ENCODE data around the gene LEAP2.
"Not testable (repeated sequence)": the region's sequence is repeated elsewhere in the genome, so short reads cannot be mapped to it uniquely, and the experiment has no call there.

Gene LEAP2

GRCh38 chr5:132849347-132849746, 24.1 kb upstream of the LEAP2 start:
- DNase-seq (ENCODE audit: extremely low read depth, insufficient read length) = no peak
- H3K36me3 ChIP-seq (ENCODE audit: control insufficient read depth, insufficient read depth, low read length) = no peaks in the 10 kb centered on the region
- H3K4me3 ChIP-seq (replicated peaks; ENCODE audit: low read depth, low read length) = no peak overlapping the region
- no peaks in the 10 kb centered on the region for H3K27me3 ChIP-seq (replicated peaks; ENCODE audit: control insufficient read depth, insufficient read depth, low read length)
- TF ChIP-seq, protein P1, sequence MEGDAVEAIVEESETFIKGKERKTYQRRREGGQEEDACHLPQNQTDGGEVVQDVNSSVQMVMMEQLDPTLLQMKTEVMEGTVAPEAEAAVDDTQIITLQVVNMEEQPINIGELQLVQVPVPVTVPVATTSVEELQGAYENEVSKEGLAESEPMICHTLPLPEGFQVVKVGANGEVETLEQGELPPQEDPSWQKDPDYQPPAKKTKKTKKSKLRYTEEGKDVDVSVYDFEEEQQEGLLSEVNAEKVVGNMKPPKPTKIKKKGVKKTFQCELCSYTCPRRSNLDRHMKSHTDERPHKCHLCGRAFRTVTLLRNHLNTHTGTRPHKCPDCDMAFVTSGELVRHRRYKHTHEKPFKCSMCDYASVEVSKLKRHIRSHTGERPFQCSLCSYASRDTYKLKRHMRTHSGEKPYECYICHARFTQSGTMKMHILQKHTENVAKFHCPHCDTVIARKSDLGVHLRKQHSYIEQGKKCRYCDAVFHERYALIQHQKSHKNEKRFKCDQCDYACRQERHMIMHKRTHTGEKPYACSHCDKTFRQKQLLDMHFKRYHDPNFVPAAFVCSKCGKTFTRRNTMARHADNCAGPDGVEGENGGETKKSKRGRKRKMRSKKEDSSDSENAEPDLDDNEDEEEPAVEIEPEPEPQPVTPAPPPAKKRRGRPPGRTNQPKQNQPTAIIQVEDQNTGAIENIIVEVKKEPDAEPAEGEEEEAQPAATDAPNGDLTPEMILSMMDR (IDR thresholded peaks at IDR 0.05; ENCODE audit: insufficient read depth, low read length, poor library complexity, severe bottlenecking) = no peak

GRCh38 chr5:132850066-132850465, 23.4 kb upstream of the LEAP2 start:
- no peaks in the 10 kb centered on the region for H3K27me3 ChIP-seq (replicated peaks; ENCODE audit: control insufficient read depth, insufficient read depth, low read length)
- H3K36me3 ChIP-seq (ENCODE audit: control insufficient read depth, insufficient read depth, low read length) = no peaks in the 10 kb centered on the region
- no peak for DNase-seq (ENCODE audit: extremely low read depth, insufficient read length)
- H3K4me3 ChIP-seq (replicated peaks; ENCODE audit: low read depth, low read length) = no peak overlapping the region
- TF ChIP-seq, protein P1 (IDR thresholded peaks at IDR 0.05; ENCODE audit: insufficient read depth, low read length, poor library complexity, severe bottlenecking) = no peak

DNA sequence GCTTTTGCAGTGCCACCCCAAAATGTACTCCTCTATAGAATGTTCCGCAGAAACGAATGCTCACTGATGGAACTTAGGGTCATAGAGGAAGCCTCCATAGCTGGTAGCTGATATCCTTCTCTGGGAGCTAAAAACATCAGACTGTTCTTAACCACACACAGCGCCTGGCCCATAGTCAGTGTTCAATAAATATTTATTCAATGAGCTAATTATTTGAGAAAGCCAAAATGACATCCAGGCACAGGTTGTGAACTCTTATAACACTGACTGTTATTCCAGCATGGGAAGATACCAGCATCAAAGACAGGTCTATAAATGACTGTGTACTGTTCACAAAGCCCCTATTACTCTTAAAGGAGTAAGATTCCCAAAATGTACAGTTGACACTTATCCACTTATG, 20.1 kb upstream of the LEAP2 start:
- TF ChIP-seq, protein P1 (IDR thresholded peaks at IDR 0.05; ENCODE audit: insufficient read depth, low read length, poor library complexity, severe bottlenecking) = no peak
- DNase-seq (ENCODE audit: extremely low read depth, insufficient read length) = no peak
- no peak overlapping the region for H3K4me3 ChIP-seq (replicated peaks; ENCODE audit: low read depth, low read length)

GRCh38 chr5:132853790-132854189, 19.7 kb upstream of the LEAP2 start:
- DNase-seq (ENCODE audit: extremely low read depth, insufficient read length) = no peak
- no peaks in the 10 kb centered on the region for H3K36me3 ChIP-seq (ENCODE audit: control insufficient read depth, insufficient read depth, low read length)
- no peaks in the 10 kb centered on the region for H3K27me3 ChIP-seq (replicated peaks; ENCODE audit: control insufficient read depth, insufficient read depth, low read length)
- H3K4me3 ChIP-seq (replicated peaks; ENCODE audit: low read depth, low read length) = no peak overlapping the region
- TF ChIP-seq, protein P1 (IDR thresholded peaks at IDR 0.05; ENCODE audit: insufficient read depth, low read length, poor library complexity, severe bottlenecking) = no peak

More for the DNA sequence above, 20.1 kb upstream of the LEAP2 start:
- H3K27me3 ChIP-seq (replicated peaks; ENCODE audit: control insufficient read depth, insufficient read depth, low read length) = no peaks in the 10 kb centered on the region
- H3K36me3 ChIP-seq (ENCODE audit: control insufficient read depth, insufficient read depth, low read length) = no peaks in the 10 kb centered on the region

DNA sequence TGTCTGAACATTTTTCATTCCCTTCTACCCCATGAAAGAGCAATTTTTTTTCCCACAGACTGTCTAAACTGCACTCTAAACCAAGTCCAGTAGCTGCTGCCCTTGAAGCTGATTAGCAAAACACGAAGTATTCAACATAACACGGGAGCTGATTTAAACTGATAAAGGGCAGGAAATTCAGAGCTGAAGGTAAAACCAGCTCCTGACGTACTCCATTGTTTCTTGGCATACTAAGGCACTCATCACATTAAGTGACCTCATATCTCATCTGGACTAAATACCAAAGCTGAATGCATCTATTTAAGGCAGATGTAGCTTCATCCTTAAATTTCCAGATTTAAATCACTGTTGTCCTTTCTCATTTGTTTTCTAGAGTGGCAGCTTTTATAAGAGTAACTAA, 19.2 kb upstream of the LEAP2 start:
- no peaks in the 10 kb centered on the region for H3K36me3 ChIP-seq (ENCODE audit: control insufficient read depth, insufficient read depth, low read length)
- H3K4me3 ChIP-seq (replicated peaks; ENCODE audit: low read depth, low read length) = no peak overlapping the region
- no peak for DNase-seq (ENCODE audit: extremely low read depth, insufficient read length)
- TF ChIP-seq, protein P1 (IDR thresholded peaks at IDR 0.05; ENCODE audit: insufficient read depth, low read length, poor library complexity, severe bottlenecking) = no peak
- no peaks in the 10 kb centered on the region for H3K27me3 ChIP-seq (replicated peaks; ENCODE audit: control insufficient read depth, insufficient read depth, low read length)

- H3K4me3 ChIP-seq (replicated peaks; ENCODE audit: low read depth, low read length); DNase-seq (ENCODE audit: extremely low read depth, insufficient read length); H3K27me3 ChIP-seq (replicated peaks; ENCODE audit: control insufficient read depth, insufficient read depth, low read length); H3K36me3 ChIP-seq (ENCODE audit: control insufficient read depth, insufficient read depth, low read length): not testable (repeated sequence)
Observed at GRCh38 chr5:132854992-132855391, 18.5 kb upstream of the LEAP2 start.

All from GM06990 (cell line).